H1 (cell line): ENCODE results near the gene CREB3. TPM values are rescaled to one million over a fixed set of nuclear protein-coding genes. Genes with fewer than 3 reads are reported as not detected.

ENCODE experiments used
- CTCF ChIA-PET: fragments of 300-600 bp; sonication (Branson Sonifier 250); formaldehyde crosslinking; loops from one replicate; lab custom pipeline; 2021; ENCODE audit not compliant: partially characterized antibody; lab: Charles Lee
- POLR2A ChIA-PET: fragments of 300-600 bp; sonication (Branson Sonifier 250); formaldehyde crosslinking; loops from one replicate; lab custom pipeline; 2021; ENCODE audit warnings: inconsistent platforms; ENCODE audit not compliant: partially characterized antibody; lab: Charles Lee
- DNase-seq, 2 experiments: peaks; one replicate each; pipeline versions ENCODE4 v3.0.0 to v3.0.0-alpha.2; 2010 to 2022; ENCODE audit warnings: low spot score in 2 of 2, low read depth in 1 of 2, mixed read lengths in 1 of 2
- FAIRE-seq: peaks from 2 replicates; lab custom pipeline; 2011; peaks lifted over from hg19 to GRCh38; lab: Jason Lieb, UNC
- H2AFZ ChIP-seq: 2 replicates; pipeline ENCODE4 v1.8.1; 2012; ENCODE audit warnings: low read length, inconsistent platforms
- H2AK5ac ChIP-seq: 2 replicates; pipeline ENCODE4 v1.6.1; 2013; ENCODE audit warnings: low read depth, low read length
- H2BK120ac ChIP-seq: replicated peaks from 2 replicates; pipeline ENCODE3; 2013; ENCODE audit warnings: low read depth, low read length, inconsistent platforms
- H2BK12ac ChIP-seq: 2 replicates; pipeline ENCODE4 v1.6.1; 2013; ENCODE audit warnings: low read depth, low read length
- H2BK15ac ChIP-seq: 2 replicates; pipeline ENCODE4 v1.6.1; 2013; ENCODE audit warnings: low read length
- H2BK20ac ChIP-seq: 2 replicates; pipeline ENCODE4 v1.6.1; 2013; ENCODE audit warnings: low read length
- H2BK5ac ChIP-seq: 2 replicates; pipeline ENCODE4 v1.6.1; 2013; ENCODE audit warnings: low read depth, low read length
- H3K14ac ChIP-seq: 2 replicates; pipeline ENCODE4 v1.6.1; 2013; ENCODE audit warnings: inconsistent platforms; ENCODE audit not compliant: insufficient read length
- H3K18ac ChIP-seq: 2 replicates; pipeline ENCODE4 v1.6.1; 2013; ENCODE audit warnings: low read length; ENCODE audit errors: extremely low read depth
- H3K23ac ChIP-seq: 2 replicates; pipeline ENCODE4 v1.6.1; 2013; ENCODE audit warnings: inconsistent platforms; ENCODE audit not compliant: insufficient read length
- H3K23me2 ChIP-seq: 2 replicates; pipeline ENCODE4 v1.6.1; 2013; ENCODE audit warnings: low read depth, low read length
- H3K27ac ChIP-seq: 2 replicates; pipeline ENCODE4 v1.6.1; 2011; ENCODE audit warnings: low read depth, low read length, inconsistent platforms
- H3K27me3 ChIP-seq, 4 experiments: replicated peaks in 1 of 4; 1 replicate in 1 of 4; 2 replicates in 3 of 4; pipeline versions ENCODE4 v1.6.1 to v1.8.1; 2011 to 2013; ENCODE audit warnings: low read length in 3 of 4, mild to moderate bottlenecking in 3 of 4, inconsistent platforms in 2 of 4, mixed read lengths in 2 of 4, moderate library complexity in 1 of 4; ENCODE audit not compliant: control insufficient read depth in 3 of 4, insufficient read depth in 3 of 4; ENCODE audit errors: extremely low read depth in 1 of 4
- H3K36me3 ChIP-seq, 4 experiments: 2 replicates each; pipeline versions ENCODE4 v1.6.1 to v1.8.1; 2011 to 2013; ENCODE audit warnings: mild to moderate bottlenecking in 4 of 4, low read length in 3 of 4, moderate library complexity in 2 of 4, control low read depth in 1 of 4, inconsistent platforms in 1 of 4; ENCODE audit not compliant: insufficient read depth in 4 of 4, control insufficient read depth in 2 of 4
- H3K4ac ChIP-seq: replicated peaks from 2 replicates; pipeline ENCODE3; 2013; ENCODE audit warnings: low read length, low read depth, mixed read lengths, inconsistent platforms; ENCODE audit not compliant: insufficient read length
- H3K4me1 ChIP-seq, 4 experiments: replicated peaks in 1 of 4; 1 replicate in 1 of 4; 2 replicates in 3 of 4; pipeline versions ENCODE4 v1.6.1 to v1.8.1; 2011 to 2013; ENCODE audit warnings: low read length in 3 of 4, inconsistent platforms in 2 of 4, mixed read lengths in 1 of 4; ENCODE audit not compliant: insufficient read depth in 4 of 4, control insufficient read depth in 3 of 4
- H3K4me2 ChIP-seq, 2 experiments: 2 replicates each; pipeline versions ENCODE4 v1.6.1 to v1.8.1; 2011 to 2013; ENCODE audit warnings: low read depth in 2 of 2, low read length in 2 of 2, control low read depth in 1 of 2, inconsistent platforms in 1 of 2, mild to moderate bottlenecking in 1 of 2; ENCODE audit not compliant: insufficient read depth in 1 of 2
- H3K4me3 ChIP-seq, 4 experiments: fragments of 200-600, 300-600 bp in 1 of 4; sonication (generic), shearing (Covaris generic), sonication (Bioruptor Twin) in 1 of 4; 2 replicates each; pipeline versions ENCODE4 v1.5.1 to v1.8.1; 2011 to 2016; ENCODE audit warnings: low read length in 4 of 4, low read depth in 3 of 4, control low read depth in 2 of 4, inconsistent platforms in 2 of 4, mild to moderate bottlenecking in 2 of 4, mixed read lengths in 1 of 4, moderate library complexity in 1 of 4; ENCODE audit not compliant: insufficient read depth in 2 of 4; ENCODE audit errors: extremely low read depth in 1 of 4
- H3K56ac ChIP-seq: replicated peaks from 2 replicates; pipeline ENCODE3; 2013; ENCODE audit warnings: low read depth, mild to moderate bottlenecking, mixed read lengths, low read length, inconsistent platforms; ENCODE audit not compliant: insufficient read length
- H3K79me1 ChIP-seq: 2 replicates; pipeline ENCODE4 v1.6.1; 2013; ENCODE audit warnings: low read depth, low read length, control low read depth
- H3K79me2 ChIP-seq, 2 experiments: 2 replicates each; pipeline versions ENCODE4 v1.6.1 to v1.8.1; 2012 to 2013; ENCODE audit warnings: low read length in 2 of 2, mild to moderate bottlenecking in 2 of 2, inconsistent platforms in 1 of 2; ENCODE audit not compliant: insufficient read depth in 2 of 2, control insufficient read depth in 1 of 2
- H3K9ac ChIP-seq, 4 experiments: replicated peaks in 1 of 4; 1 replicate in 1 of 4; 2 replicates in 3 of 4; pipeline versions ENCODE4 v1.6.1 to v1.8.1; 2011 to 2013; ENCODE audit warnings: low read depth in 3 of 4, low read length in 3 of 4, control low read depth in 2 of 4, mild to moderate bottlenecking in 2 of 4, moderate library complexity in 2 of 4, inconsistent platforms in 1 of 4; ENCODE audit errors: extremely low read depth in 1 of 4
- H3K9me3 ChIP-seq, 2 experiments: 2 replicates each; pipeline versions ENCODE4 v1.6.1 to v1.8.1; 2012 to 2013; ENCODE audit warnings: mild to moderate bottlenecking in 2 of 2, moderate library complexity in 2 of 2, control low read depth in 1 of 2, inconsistent platforms in 1 of 2, low read depth in 1 of 2, low read length in 1 of 2, mixed read lengths in 1 of 2; ENCODE audit not compliant: insufficient read depth in 2 of 2
- H4K20me1 ChIP-seq, 2 experiments: replicated peaks in 1 of 2; 2 replicates each; pipeline versions ENCODE3 to v1.8.1; 2011 to 2013; ENCODE audit warnings: inconsistent platforms in 2 of 2, low read length in 2 of 2, mild to moderate bottlenecking in 1 of 2; ENCODE audit not compliant: insufficient read depth in 2 of 2, control insufficient read depth in 1 of 2
- H4K5ac ChIP-seq: 2 replicates; pipeline ENCODE4 v1.6.1; 2013; ENCODE audit warnings: low read length, low read depth, mixed read lengths, inconsistent platforms; ENCODE audit not compliant: insufficient read length
- H4K8ac ChIP-seq: 2 replicates; pipeline ENCODE4 v1.8.0; 2013; ENCODE audit warnings: mild to moderate bottlenecking, moderate library complexity, low read length, inconsistent platforms; ENCODE audit not compliant: insufficient read depth; ENCODE audit errors: extremely low read depth
- H4K91ac ChIP-seq: replicated peaks from 2 replicates; pipeline ENCODE3; 2013; ENCODE audit warnings: low read length, mixed read lengths, inconsistent platforms; ENCODE audit not compliant: insufficient read length
- ASH2L ChIP-seq: fragments of 200-600, 300-600 bp; sonication (generic); IDR thresholded peaks from one replicate; pipeline ENCODE4 v1.7.1; 2017; ENCODE audit warnings: low read length
- BACH1 ChIP-seq: IDR thresholded peaks from 2 replicates; pipeline ENCODE4 v1.6.1; 2012; ENCODE audit warnings: low read length, improper control_type of control experiment
- SAP30 ChIP-seq: fragments of 300-600 bp; sonication (generic); IDR thresholded peaks from 2 replicates; pipeline ENCODE4 v1.7.1; 2012; ENCODE audit warnings: low read length, moderate library complexity, mild to moderate bottlenecking, inconsistent platforms; ENCODE audit not compliant: insufficient read depth, insufficient replicate concordance
- TEAD4 ChIP-seq: IDR thresholded peaks from 2 replicates; pipeline ENCODE4 v1.6.1; 2012; ENCODE audit warnings: low read depth, low read length, inconsistent platforms, mixed read lengths
- YY1 ChIP-seq: IDR thresholded peaks from 2 replicates; pipeline ENCODE4 v1.6.1; 2011; ENCODE audit warnings: low read depth, mild to moderate bottlenecking, low read length
- WGBS, 2 experiments: shearing (Covaris generic) in 1 of 2; methylation state at CpG; one replicate each; pipeline versions ENCODE4 v1.1.6 to v1.1.7; 2013 to 2015; ENCODE audit warnings: low lambda C conversion rate in 2 of 2, mixed read lengths in 2 of 2, inconsistent platforms in 1 of 2, low coverage in 1 of 2, missing lambda C conversion rate in 1 of 2; ENCODE audit not compliant: insufficient replicate concordance in 2 of 2, insufficient coverage in 1 of 2, insufficient read length in 1 of 2; ENCODE audit errors: extremely low coverage in 1 of 2, missing lambda C conversion rate in 1 of 2; 5-methylcytosine and 5-hydroxymethylcytosine counted together
- polyA plus RNA-seq, 7 experiments: library from polyadenylated mRNA; depleted of rRNA in 3 of 7; stranded (reverse) in 5 of 7; unstranded in 2 of 7; fragments of >200 nt in 5 of 7; fragments of 200-250 nt in 2 of 7; gene quantifications; 1 replicate in 5 of 7; 2 replicates in 1 of 7; 4 replicates in 1 of 7; pipeline versions ENCODE4 v1.2.1 to v1.2.3, GENCODE V29; 2011 to 2013; ENCODE audit warnings: missing spikeins in 2 of 7, mixed read lengths in 2 of 7
- total RNA-seq: library from RNA; stranded (reverse); fragmentation: NEBNext Ultra II Directional; extraction: Animal tissue kit (Norgen Biotek cat#: 25700); gene quantifications from 2 replicates; pipeline ENCODE4 v1.2.1, GENCODE V29; 2021

CREB3 gene
- total and polyA plus RNA-seq, 2 of the 8 experiments (the other 6 are each of a cell fraction or from before 2014, with no cell fraction given) = 24.4 to 25.7 TPM

- H3K14ac ChIP-seq = no peak overlapping the region
- no peaks in the 10 kb centered on the region for H3K9me3 ChIP-seq
- no peak overlapping the region for H3K56ac ChIP-seq
- H3K79me1 ChIP-seq = no peaks in the 10 kb centered on the region
- H3K4me2 ChIP-seq = no peak overlapping the region
- DNase-seq (no peak), FAIRE-seq (no peak)
- H2BK12ac ChIP-seq = no peak overlapping the region
- H3K27me3 ChIP-seq = no peaks in the 10 kb centered on the region
- H2BK20ac ChIP-seq = no peak overlapping the region
- no peaks in the 10 kb centered on the region for H4K20me1 ChIP-seq
- no peak overlapping the region for H3K9ac ChIP-seq
- no peak overlapping the region for H2AK5ac ChIP-seq
- no peak overlapping the region for H3K18ac ChIP-seq
- WGBS, 2 experiments = 100% methylated on average over 2 of the region's 2 CpGs; no CpG with 5 or more reads in 1 of the 2 experiments
- H4K91ac ChIP-seq = no peak overlapping the region
- H3K23me2 ChIP-seq = no peaks in the 10 kb centered on the region
- H2BK15ac ChIP-seq = no peak overlapping the region
- H4K5ac ChIP-seq = no peak overlapping the region
- H2AFZ ChIP-seq = no peak overlapping the region
- no peaks in the 10 kb centered on the region for H3K4me1 ChIP-seq
- H3K4me3 ChIP-seq = no peak overlapping the region
- no peak overlapping the region for H2BK5ac ChIP-seq
- H3K27ac ChIP-seq = no peak overlapping the region
- H3K23ac ChIP-seq = no peak overlapping the region
- CTCF ChIA-PET = interaction anchor here (0.6 to 3.0 kb wide), 4 partner anchors 8 to 114 kb away, joined by 3 to 26 read pairs (median 4); no protein-coding TSS in a partner anchor
- no peak overlapping the region for H2BK120ac ChIP-seq
- POLR2A ChIA-PET = no interaction called here
- H3K36me3 ChIP-seq = no peaks in the 10 kb centered on the region
- H3K79me2 ChIP-seq = no peaks in the 10 kb centered on the region
- H3K4ac ChIP-seq = no peak overlapping the region
- no peak overlapping the region for H4K8ac ChIP-seq
- TF ChIP-seq ASH2L (no peak), BACH1 (no peak), SAP30 (no peak), TEAD4 (no peak), YY1 (no peak)
Observed at GRCh38 chr9:35781066-35781465, 48.6 kb downstream of the CREB3 start.
